ENCODE measurements around the gene APOBEC3H. TPM values are rescaled to one million over a fixed set of nuclear protein-coding genes. Genes with fewer than 3 reads are reported as not detected.
A peak's percentile ranks its signal among the peaks of the same experiment; 100 is the strongest.

The APOBEC3H gene
- total and polyA plus RNA-seq, 9 of the 15 experiments (the other 6 are each of a cell fraction or from before 2014, with no cell fraction given) = 0.10 to 0.21 TPM; not detected in 7

DNA sequence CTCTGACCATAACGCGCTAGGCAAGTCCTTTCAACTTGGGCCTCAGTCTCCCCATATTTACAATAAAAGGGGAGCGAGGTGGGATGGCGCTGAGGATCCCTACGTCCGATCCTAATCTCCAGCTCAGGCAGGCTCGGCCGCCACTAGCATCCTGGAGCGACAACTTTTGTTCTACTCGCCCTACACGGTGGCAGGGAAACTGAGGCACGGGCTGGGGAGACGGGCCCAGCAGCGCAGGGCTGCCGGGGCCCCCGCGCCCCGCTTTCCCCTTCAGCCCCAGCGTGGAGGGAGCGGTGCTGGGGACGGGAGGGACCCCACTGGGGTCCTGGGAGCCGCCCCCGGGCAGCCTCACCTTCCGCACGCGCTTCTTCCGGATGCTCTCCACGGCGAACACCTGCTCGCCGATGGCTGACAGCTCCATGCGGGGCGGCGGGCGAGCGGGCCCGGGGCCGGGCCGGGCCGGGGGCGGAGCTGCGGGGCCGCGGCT lies 55.0 kb downstream of the APOBEC3H start:
- peak overlapping the region; percentile 56 to 83; a peak in 3 of 4 replicates for H3K9ac ChIP-seq (ENCODE audit: insufficient read depth in 1 of 2, low read depth in 2 of 2, low read length in 2 of 2)
- peak overlapping the region; percentile 80 for H3K4me2 ChIP-seq (ENCODE audit: insufficient read depth, low read length)
- no peaks in the 10 kb centered on the region for H3K9me3 ChIP-seq (replicated peaks; ENCODE audit: control insufficient read depth, insufficient read depth, low read depth, low read length)
- H3K79me2 ChIP-seq (ENCODE audit: control insufficient read depth, insufficient read depth, low read length) = no peaks in the 10 kb centered on the region
- WGBS (ENCODE audit: insufficient coverage, low coverage, missing lambda C conversion rate) = 8% methylated on average over 8 of the region's 44 CpGs
- intact Hi-C loops (cut with micrococcal nuclease) (no loop called here), in situ Hi-C loops (cut with MboI) (no loop called here)
- FAIRE-seq (no peak), ATAC-seq (no peak), DNase-seq (ENCODE audit: extremely low read depth in 1 of 4, low spot score in 3 of 4) (no peak)
- CTCF ChIA-PET (ENCODE audit: low intra/inter-chr PET ratio) = no interaction called here
- no peak overlapping the region for H3K27ac ChIP-seq (ENCODE audit: extremely low read depth, low read depth, low read length)
- H3K27me3 ChIP-seq (ENCODE audit: control insufficient read depth in 2 of 2, insufficient read depth in 2 of 2, low read length in 2 of 2) = no peaks in the 10 kb centered on the region
- no peaks in the 10 kb centered on the region for H3K36me3 ChIP-seq (ENCODE audit: control insufficient read depth, insufficient read depth, low read length)
- peak; percentile 85 for TF ChIP-seq BCOR (IDR thresholded peaks at IDR 0.05)
- TF ChIP-seq RBBP5 (IDR thresholded peaks at IDR 0.05; ENCODE audit: borderline replicate concordance, insufficient read depth, low read length, poor library complexity, severe bottlenecking) = peak; percentile 16
- TF ChIP-seq ZNF717 (CRISPR knock-in tag; IDR thresholded peaks at IDR 0.05) = no peak
- TF ChIP-seq SIN3A (IDR thresholded peaks at IDR 0.05; ENCODE audit: borderline replicate concordance in 2 of 2, control insufficient read depth in 1 of 2, low read depth in 2 of 2, low read length in 2 of 2) = 0 out of 4 replicates have a peak, but pooled peaks of 1 of the 2 experiments have one; percentile 41
- TF ChIP-seq ZNF408 (CRISPR knock-in tag; IDR thresholded peaks at IDR 0.05; ENCODE audit: low read depth) = no peak
- TF ChIP-seq SAP30 (IDR thresholded peaks at IDR 0.05; ENCODE audit: borderline replicate concordance, insufficient read depth, low read depth, low read length, poor library complexity, severe bottlenecking) = peak; percentile 52
- no peak for TF ChIP-seq RBM34 (IDR thresholded peaks at IDR 0.05; ENCODE audit: borderline replicate concordance, insufficient read depth, low read length)
- TF ChIP-seq ZBTB40 (IDR thresholded peaks at IDR 0.05) = 0 out of 2 replicates have a peak, but pooled peaks have one; percentile 27
- no peak for TF ChIP-seq ZBTB40 (CRISPR knock-in tag; IDR thresholded peaks at IDR 0.05)
- 0 out of 2 replicates have a peak, but pooled peaks have one; percentile 26 for TF ChIP-seq ZBTB7A (IDR thresholded peaks at IDR 0.05; ENCODE audit: borderline replicate concordance, control insufficient read depth, low read depth, low read length)
- peak overlapping the region; percentile 76 for H2AFZ ChIP-seq (ENCODE audit: low read depth, low read length)
- no peaks in the 10 kb centered on the region for H3K9me1 ChIP-seq (ENCODE audit: control insufficient read depth, insufficient read depth, low read length)
- no TSS peak for BruUV-seq (replicated peaks)
- peaks cover 0 to 29% of the 10 kb centered on the region in 2 experiments; a peak in 3 of 5 replicates for H3K4me1 ChIP-seq (replicated peaks in 1 of 2; ENCODE audit: control insufficient read depth in 2 of 2, insufficient read depth in 2 of 2, low read length in 2 of 2)
- POLR2A ChIA-PET = interaction anchor here (0.6 to 1.2 kb wide), 4 partner anchors 158 to 371 kb away, joined by 3 read pairs; no protein-coding TSS in a partner anchor
- H3K4me3 ChIP-seq = peak overlapping the region; percentile 45
- H4K20me1 ChIP-seq (replicated peaks; ENCODE audit: control insufficient read depth, insufficient read depth, low read length) = no peaks in the 10 kb centered on the region

All from K562 (cell line).